Tibial nerve (tissue), 4 donors: ENCODE data around the gene PHOX2A. TPM values are rescaled to one million over a fixed set of nuclear protein-coding genes. Genes with fewer than 3 reads are reported as not detected.

Experiments used
- DNase-seq, 2 donors: peaks; one replicate each; pipeline ENCODE4 v3.0.0-alpha.2; 2019; ENCODE audit warnings: low spot score in 2 of 2
- H3K27ac ChIP-seq, 4 donors: fragments of 200-600 bp; sonication (generic) in 3 of 4; one replicate each; pipeline ENCODE4 v1.5.1; 2017 to 2019; ENCODE audit warnings: mild to moderate bottlenecking in 1 of 4
- H3K27me3 ChIP-seq, 2 donors: fragments of 200-600 bp; sonication (generic) in 1 of 2; one replicate each; pipeline versions ENCODE4 v1.5.1 to v1.6.0; 2017 to 2019
- H3K36me3 ChIP-seq, 3 donors: fragments of 200-600 bp; sonication (generic); one replicate each; pipeline ENCODE4 v1.5.1; 2018 to 2019
- H3K4me1 ChIP-seq, 4 donors: fragments of 200-600 bp; sonication (generic) in 3 of 4; one replicate each; pipeline ENCODE4 v1.5.1; 2017 to 2019
- H3K4me3 ChIP-seq, 4 donors: fragments of 200-600 bp; sonication (generic) in 3 of 4; one replicate each; pipeline ENCODE4 v1.5.1; 2017 to 2019; ENCODE audit warnings: mild to moderate bottlenecking in 1 of 4, moderate library complexity in 1 of 4
- H3K9me3 ChIP-seq, 4 donors: fragments of 200-600 bp; sonication (generic) in 3 of 4; one replicate each; pipeline ENCODE4 v1.5.1; 2017 to 2019
- CTCF ChIP-seq, 5 experiments: fragments of 200-600 bp in 3 of 5; fragments of 450-650 bp in 2 of 5; sonication (generic) in 3 of 5; IDR thresholded peaks; one replicate each; pipeline ENCODE4 v1.5.1; 2016 to 2019; ENCODE audit warnings: antibody characterized with exemption in 5 of 5, mild to moderate bottlenecking in 3 of 5, moderate library complexity in 2 of 5
- EP300 ChIP-seq, 2 donors: sonication (generic); formaldehyde crosslinking; IDR thresholded peaks; one replicate each; pipeline ENCODE4 v1.6.1; 2017; ENCODE audit warnings: antibody characterized with exemption in 2 of 2, mild to moderate bottlenecking in 1 of 2
- POLR2A ChIP-seq, 2 donors: fragments of 450-650 bp; IDR thresholded peaks; one replicate each; pipeline ENCODE4 v1.6.1; 2017; ENCODE audit warnings: antibody characterized with exemption in 2 of 2, mild to moderate bottlenecking in 2 of 2, moderate library complexity in 2 of 2
- WGBS, 2 donors: methylation state at CpG; one replicate each; pipeline ENCODE4 v1.1.5; 2018; 5-methylcytosine and 5-hydroxymethylcytosine counted together
- total RNA-seq, 4 donors: library from RNA; depleted of rRNA; stranded (reverse); fragments of >200 nt; gene quantifications; one replicate each; pipeline ENCODE4 v1.1.0, GENCODE V29; 2016

Gene PHOX2A
- total RNA-seq, 4 donors from 2014 or later: not detected

DNA sequence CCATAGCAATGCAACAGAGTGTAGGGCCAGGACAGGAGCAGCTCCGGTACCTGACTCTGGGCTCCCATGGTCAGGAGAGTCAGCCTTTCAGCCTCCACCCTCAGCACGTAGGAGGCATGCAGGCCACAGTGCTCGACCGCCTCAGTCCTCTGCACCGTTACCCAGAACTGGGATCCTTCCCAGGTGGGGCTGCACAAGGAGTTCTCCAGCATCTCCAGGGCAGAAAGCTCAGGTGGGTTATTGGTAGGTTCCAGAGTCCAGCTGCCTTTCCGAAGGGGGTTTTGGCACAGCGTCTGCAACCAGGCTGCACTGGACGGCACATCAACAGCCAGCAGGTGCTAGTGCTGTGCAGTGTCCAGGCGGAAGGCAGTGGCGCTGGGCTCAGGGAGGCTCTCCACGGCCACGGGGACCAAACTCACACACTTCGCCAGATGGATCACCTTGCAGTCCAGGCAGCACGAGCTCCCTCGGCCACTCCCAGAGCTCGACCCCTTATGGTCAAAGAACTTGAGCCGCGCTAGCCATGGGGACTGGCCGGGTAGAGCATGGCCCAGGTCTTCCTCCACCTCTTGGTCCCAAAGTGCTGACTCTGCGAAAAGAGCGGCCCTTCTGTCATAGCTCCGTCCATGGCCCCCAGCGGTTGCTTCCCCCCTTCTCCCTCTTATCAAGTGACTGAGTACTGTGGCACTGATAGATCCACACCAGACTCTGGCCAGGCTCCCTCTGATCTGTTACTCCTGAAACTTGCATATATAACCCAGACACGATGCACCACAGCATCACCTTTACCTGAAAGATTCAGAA lies 6.9 kb upstream of the PHOX2A start:
- whole genome bisulfite sequencing, 2 donors: 86 to 89% methylated on average over 17 to 21 of the region's 24 CpGs
- peaks cover 0 to 73% of the 10 kb centered on the region in 2 donors for H3K27me3 ChIP-seq
- H3K27ac ChIP-seq: no peak overlapping the region
- no peaks in the 10 kb centered on the region for H3K4me1 ChIP-seq
- TF ChIP-seq POLR2A (IDR thresholded peaks at IDR 0.05): no peak
- TF ChIP-seq CTCF (IDR thresholded peaks at IDR 0.05): no peak
- TF ChIP-seq EP300 (IDR thresholded peaks at IDR 0.05): no peak
- no peak overlapping the region for H3K4me3 ChIP-seq
- no peaks in the 10 kb centered on the region for H3K36me3 ChIP-seq
- no peaks in the 10 kb centered on the region for H3K9me3 ChIP-seq
- DNase-seq: no peak

- 83 to 85% methylated on average over 4 to 5 of the region's 5 CpGs for WGBS, 2 donors
- no peak for TF ChIP-seq POLR2A (IDR thresholded peaks at IDR 0.05)
- no peak for TF ChIP-seq EP300 (IDR thresholded peaks at IDR 0.05)
- TF ChIP-seq CTCF (IDR thresholded peaks at IDR 0.05): no peak
- Histone ChIP-seq H3K36me3 (no peaks in the 10 kb centered on the region), H3K4me3 (no peak overlapping the region), H3K9me3 (no peaks in the 10 kb centered on the region), H3K27me3 (peaks cover 0 to 82% of the 10 kb centered on the region in 2 donors), H3K27ac (no peak overlapping the region), H3K4me1 (no peaks in the 10 kb centered on the region)
- no peak for DNase-seq
These were observed 6.0 kb upstream of the PHOX2A start for GRCh38 chr11:72249961-72250360.

GRCh38 chr11:72247584-72247983 lies 3.6 kb upstream of the PHOX2A start:
- Histone ChIP-seq H3K9me3 (no peaks in the 10 kb centered on the region), H3K4me3 (no peak overlapping the region), H3K36me3 (no peaks in the 10 kb centered on the region), H3K27me3 (peaks cover 0 to 88% of the 10 kb centered on the region in 2 donors), H3K4me1 (peaks cover 0 to 14% (median 4%) of the 10 kb centered on the region in 4 donors), H3K27ac (no peak overlapping the region)
- TF ChIP-seq POLR2A (IDR thresholded peaks at IDR 0.05) (no peak), CTCF (IDR thresholded peaks at IDR 0.05) (no peak), EP300 (IDR thresholded peaks at IDR 0.05) (no peak)
- DNase-seq: no peak
- WGBS, 2 donors: 31 to 55% methylated on average over 2 of the region's 2 CpGs

GRCh38 chr11:72245263-72245816 lies 1.4 kb upstream of the PHOX2A start:
- Histone ChIP-seq H3K27me3 (peaks cover 0 to 88% of the 10 kb centered on the region in 2 donors), H3K27ac (no peak overlapping the region), H3K4me3 (no peak overlapping the region), H3K36me3 (no peaks in the 10 kb centered on the region), H3K9me3 (no peaks in the 10 kb centered on the region), H3K4me1 (peaks cover 0 to 24% (median 10%) of the 10 kb centered on the region in 4 donors)
- 19 to 27% methylated on average over 19 of the region's 19 CpGs for WGBS, 2 donors
- TF ChIP-seq CTCF (IDR thresholded peaks at IDR 0.05) (no peak), EP300 (IDR thresholded peaks at IDR 0.05) (no peak), POLR2A (IDR thresholded peaks at IDR 0.05) (no peak)
- no peak for DNase-seq
